22Rv1 (cell line): ENCODE measurements around the gene ASB14.

ENCODE experiments used
- CTCF ChIP-seq: fragments of 450-650 bp; IDR thresholded peaks from 2 replicates; pipeline ENCODE4 v1.5.1; 2017; ENCODE audit warnings: mild to moderate bottlenecking
- ZFX ChIP-seq: fragments of 450-650 bp; IDR thresholded peaks from 2 replicates; pipeline ENCODE4 v1.6.1; 2017; ENCODE audit warnings: antibody characterized with exemption, borderline replicate concordance

- peak; percentile 62 for TF ChIP-seq CTCF
- no peak for TF ChIP-seq ZFX
Measured at GRCh38 chr3:57221883-57222282, 70.6 kb downstream of the ASB14 start.
